NCI-H146 treated with DMSO at 0.1 percent for 48 hours (cell line): Measurements from ENCODE around the gene ANKRD34B.
A peak's percentile ranks its signal among the peaks of the same experiment; 100 is the strongest.
"Not testable (repeated sequence)": the region's sequence is repeated elsewhere in the genome, so short reads cannot be mapped to it uniquely, and the experiment has no call there.

Experiments
- DNase-seq: peaks from one replicate; lab custom pipeline; 2025; ENCODE audit not compliant: unreplicated experiment; lab: John Stamatoyannopoulos, UW

Gene ANKRD34B

GRCh38 chr5:80569961-80570786, at the start of gene ANKRD34B:
Gene ANKRD34B, minus strand, starts transcription at chr5:80570280. Its CDS starts 10,261 bp downstream, at chr5:80560019.
- DNase-seq = peak; percentile 54

GRCh38 chr5:80619086-80619485, 49.0 kb upstream of the ANKRD34B start:
- no peak for DNase-seq

- no peak for DNase-seq
Observed at GRCh38 chr5:80618438-80618837, 48.4 kb upstream of the ANKRD34B start.

GRCh38 chr5:80615266-80615914, 45.3 kb upstream of the ANKRD34B start:
- DNase-seq = no peak

GRCh38 chr5:80609692-80610091, 39.6 kb upstream of the ANKRD34B start:
- DNase-seq = no peak

GRCh38 chr5:80608731-80609130, 38.7 kb upstream of the ANKRD34B start:
- no peak for DNase-seq

GRCh38 chr5:80607832-80608231, 37.8 kb upstream of the ANKRD34B start:
- no peak for DNase-seq

- DNase-seq = no peak
Observed at GRCh38 chr5:80607343-80607742, 37.3 kb upstream of the ANKRD34B start.

- DNase-seq = no peak
Observed at GRCh38 chr5:80600943-80601693, 31.0 kb upstream of the ANKRD34B start.

GRCh38 chr5:80597500-80597899, 27.4 kb upstream of the ANKRD34B start:
- DNase-seq = no peak

- DNase-seq = no peak
Observed at GRCh38 chr5:80594810-80595209, 24.7 kb upstream of the ANKRD34B start.

- no peak for DNase-seq
Observed at GRCh38 chr5:80592761-80593160, 22.7 kb upstream of the ANKRD34B start.

GRCh38 chr5:80592105-80592504, 22.0 kb upstream of the ANKRD34B start:
- DNase-seq = no peak

- DNase-seq = no peak
Observed at GRCh38 chr5:80591352-80591751, 21.3 kb upstream of the ANKRD34B start.

- DNase-seq = no peak
Observed at GRCh38 chr5:80590766-80591165, 20.7 kb upstream of the ANKRD34B start.

- no peak for DNase-seq
Observed at GRCh38 chr5:80588858-80589540, 18.9 kb upstream of the ANKRD34B start.

- DNase-seq = no peak
Observed at GRCh38 chr5:80584770-80585169, 14.7 kb upstream of the ANKRD34B start.

- DNase-seq = not testable (repeated sequence)
Observed at GRCh38 chr5:80580291-80580690, 10.2 kb upstream of the ANKRD34B start.

GRCh38 chr5:80579050-80579449, 9.0 kb upstream of the ANKRD34B start:
- no peak for DNase-seq

GRCh38 chr5:80577707-80578106, 7.6 kb upstream of the ANKRD34B start:
- DNase-seq = no peak

GRCh38 chr5:80576383-80576782, 6.3 kb upstream of the ANKRD34B start:
- DNase-seq = no peak
